IMR-90 (cell line): Measurements from ENCODE around the gene GALNT7. TPM values are rescaled to one million over a fixed set of nuclear protein-coding genes. Genes with fewer than 3 reads are reported as not detected.

Experiments
- ATAC-seq: fragments of 200-7000 bp; cut with Tn5 transposase; 2 replicates; pipeline ENCODE4 v1.9.1; 2020; ENCODE audit warnings: low read depth, mild to moderate bottlenecking, moderate library complexity
- BruUV-seq: library from RNA; stranded (reverse); fragments of 400-500 nt; replicated peaks from 2 replicates; lab custom pipeline; 2021; lab: Mats Ljungman, UMichigan
- CTCF ChIA-PET: fragments of 300-600 bp; formaldehyde crosslinking; extraction: SDS; loops from one replicate; lab custom pipeline; 2021; ENCODE audit warnings: antibody characterized with exemption; lab: Yijun Ruan, JAX
- POLR2A ChIA-PET: fragments of 300-600 bp; sonication (Branson Sonifier 250); formaldehyde crosslinking; loops from one replicate; lab custom pipeline; 2022; ENCODE audit warnings: antibody characterized with exemption; ENCODE audit not compliant: unreplicated experiment; lab: Charles Lee
- DNase-seq: peaks from one replicate; pipeline ENCODE4 v3.0.0; 2013
- H2AFZ ChIP-seq: replicated peaks from 2 replicates; pipeline ENCODE3; 2013; ENCODE audit warnings: low read length, mild to moderate bottlenecking; ENCODE audit not compliant: poor library complexity
- H2AK5ac ChIP-seq: 2 replicates; pipeline ENCODE4 v1.6.1; 2013; ENCODE audit warnings: low read depth, low read length, inconsistent platforms
- H2AK9ac ChIP-seq: replicated peaks from 2 replicates; pipeline ENCODE3; 2013; ENCODE audit warnings: mild to moderate bottlenecking, low read depth, low read length, moderate library complexity; ENCODE audit not compliant: poor library complexity
- H2BK120ac ChIP-seq: 2 replicates; pipeline ENCODE4 v1.6.1; 2013; ENCODE audit warnings: low read depth, low read length, inconsistent platforms
- H2BK15ac ChIP-seq: 3 replicates; pipeline ENCODE4 v1.6.1; 2013; ENCODE audit warnings: low read depth, low read length, inconsistent platforms
- H2BK20ac ChIP-seq: 2 replicates; pipeline ENCODE4 v1.6.1; 2013; ENCODE audit warnings: low read depth, mild to moderate bottlenecking, inconsistent platforms, low read length, moderate library complexity
- H2BK5ac ChIP-seq: 2 replicates; pipeline ENCODE4 v1.6.1; 2013; ENCODE audit warnings: mild to moderate bottlenecking, low read depth, low read length, inconsistent platforms; ENCODE audit not compliant: poor library complexity, severe bottlenecking
- H3K14ac ChIP-seq: replicated peaks from 2 replicates; pipeline ENCODE4 v1.6.1; 2013; ENCODE audit warnings: low read depth, low read length, inconsistent platforms
- H3K18ac ChIP-seq: 2 replicates; pipeline ENCODE4 v1.6.1; 2013; ENCODE audit warnings: low read depth, low read length, control low read depth
- H3K23ac ChIP-seq: 2 replicates; pipeline ENCODE4 v1.6.1; 2013; ENCODE audit warnings: low read depth, low read length, inconsistent platforms
- H3K27ac ChIP-seq: 2 replicates; pipeline ENCODE4 v1.5.1; 2013; ENCODE audit warnings: mild to moderate bottlenecking, control low read depth, low read length; ENCODE audit not compliant: insufficient read depth
- H3K27me3 ChIP-seq: 2 replicates; pipeline ENCODE4 v1.6.1; 2013; ENCODE audit warnings: low read length; ENCODE audit not compliant: control insufficient read depth, insufficient read depth
- H3K36me3 ChIP-seq: 2 replicates; pipeline ENCODE4 v1.6.1; 2013; ENCODE audit warnings: low read length, mixed read lengths; ENCODE audit not compliant: control insufficient read depth, insufficient read depth
- H3K4ac ChIP-seq: 2 replicates; pipeline ENCODE4 v1.6.1; 2013; ENCODE audit warnings: low read depth, low read length, inconsistent platforms
- H3K4me1 ChIP-seq: 2 replicates; pipeline ENCODE4 v1.6.1; 2013; ENCODE audit warnings: low read length, mixed read lengths; ENCODE audit not compliant: control insufficient read depth, insufficient read depth
- H3K4me2 ChIP-seq: 2 replicates; pipeline ENCODE4 v1.6.1; 2013; ENCODE audit warnings: low read depth, mild to moderate bottlenecking, control low read depth, low read length, moderate library complexity
- H3K4me3 ChIP-seq: 2 replicates; pipeline ENCODE4 v1.5.1; 2013; ENCODE audit warnings: low read depth, mild to moderate bottlenecking, control low read depth, low read length, moderate library complexity; ENCODE audit not compliant: insufficient read depth
- H3K56ac ChIP-seq: 2 replicates; pipeline ENCODE4 v1.6.1; 2013; ENCODE audit warnings: low read length, inconsistent platforms; ENCODE audit not compliant: insufficient read depth; ENCODE audit errors: extremely low read depth
- H3K79me1 ChIP-seq, 2 experiments: 2 replicates each; pipeline ENCODE4 v1.6.1; 2013; ENCODE audit warnings: low read length in 2 of 2, inconsistent platforms in 1 of 2, low read depth in 1 of 2
- H3K9ac ChIP-seq: 2 replicates; pipeline ENCODE4 v1.6.1; 2013; ENCODE audit warnings: low read depth, low read length, control low read depth
- H3K9me1 ChIP-seq: 2 replicates; pipeline ENCODE4 v1.6.1; 2013; ENCODE audit warnings: low read length, inconsistent platforms; ENCODE audit not compliant: insufficient read depth
- H3K9me3 ChIP-seq: 2 replicates; pipeline ENCODE4 v1.6.1; 2013; ENCODE audit warnings: low read length; ENCODE audit not compliant: control insufficient read depth, insufficient read depth
- H4K20me1 ChIP-seq: 2 replicates; pipeline ENCODE4 v1.6.1; 2013; ENCODE audit warnings: low read length, inconsistent platforms; ENCODE audit not compliant: insufficient read depth
- H4K5ac ChIP-seq: 2 replicates; pipeline ENCODE4 v1.6.1; 2013; ENCODE audit warnings: mild to moderate bottlenecking, low read depth, low read length, control low read depth
- H4K8ac ChIP-seq, 2 experiments: 2 replicates each; pipeline ENCODE4 v1.6.1; 2013; ENCODE audit warnings: low read depth in 2 of 2, low read length in 2 of 2, control low read depth in 1 of 2, inconsistent platforms in 1 of 2
- H4K91ac ChIP-seq: 2 replicates; pipeline ENCODE4 v1.6.1; 2013; ENCODE audit warnings: low read depth, low read length, inconsistent platforms; ENCODE audit not compliant: insufficient read depth
- CHD1 ChIP-seq: IDR thresholded peaks from 2 replicates; pipeline ENCODE4 v1.6.1; 2012; ENCODE audit warnings: low read depth, low read length, improper control_type of control experiment
- MAFK ChIP-seq: IDR thresholded peaks from 2 replicates; pipeline ENCODE4 v1.6.1; 2012; ENCODE audit warnings: low read depth, low read length, improper control_type of control experiment
- MAZ ChIP-seq: IDR thresholded peaks from 2 replicates; pipeline ENCODE4 v1.6.1; 2012; ENCODE audit warnings: low read depth, mild to moderate bottlenecking, low read length, improper control_type of control experiment, moderate library complexity, borderline replicate concordance
- MXI1 ChIP-seq: IDR thresholded peaks from 2 replicates; pipeline ENCODE4 v1.6.1; 2012; ENCODE audit warnings: low read depth, mild to moderate bottlenecking, low read length, moderate library complexity, borderline replicate concordance
- POLR2A ChIP-seq: IDR thresholded peaks from 2 replicates; pipeline ENCODE4 v1.6.1; 2012; ENCODE audit warnings: mild to moderate bottlenecking, low read depth, low read length
- WGBS, 2 experiments: methylation state at CpG; one replicate each; pipeline versions ENCODE4 v1.1.5 to v1.1.7; 2013; ENCODE audit warnings: missing lambda C conversion rate in 2 of 2; ENCODE audit not compliant: insufficient read length in 1 of 2; ENCODE audit errors: extremely low coverage in 2 of 2; 5-methylcytosine and 5-hydroxymethylcytosine counted together
- dilution Hi-C: fragments of 300-500 bp; cut with HindIII; formaldehyde crosslinking; loops from one replicate; pipeline ENCODE4 v1.14.3; 2018; ENCODE audit warnings: low sequenced_read_pairs; ENCODE audit not compliant: unreplicated experiment
- in situ Hi-C: fragments of 300-500 bp; cut with MboI; formaldehyde crosslinking; loops from 3 replicates; pipeline ENCODE4 v1.14.3; 2019; ENCODE audit warnings: low sequenced_read_pairs, inconsistent platforms, mixed read lengths
- intact Hi-C: fragments of 100-400 bp; cut with micrococcal nuclease; formaldehyde crosslinking; loops from 2 replicates; pipeline ENCODE4 v1.10.0; 2022
- polyA plus RNA-seq, 3 experiments: library from polyadenylated mRNA; depleted of rRNA; stranded (reverse); fragments of >200 nt; gene quantifications; 2 replicates each; pipeline ENCODE4 v1.2.3, GENCODE V29; 2012; ENCODE audit warnings: low replicate concordance in 1 of 3
- total RNA-seq: library from RNA; depleted of rRNA; stranded (reverse); fragments of >200 nt; gene quantifications from 2 replicates; pipeline ENCODE4 v1.2.3, GENCODE V29; 2012
- TF ChIP-seq, protein P1 (sequence below): conservative IDR thresholded peaks from 2 replicates; pipeline ENCODE4 v1.5.1; 2012; ENCODE audit warnings: mild to moderate bottlenecking, low read depth, low read length, improper control_type of control experiment

GALNT7 gene
- total and polyA plus RNA-seq, 2 of the 4 experiments (the other 2 are of a cell fraction) = 19.1 to 31.2 TPM

DNA sequence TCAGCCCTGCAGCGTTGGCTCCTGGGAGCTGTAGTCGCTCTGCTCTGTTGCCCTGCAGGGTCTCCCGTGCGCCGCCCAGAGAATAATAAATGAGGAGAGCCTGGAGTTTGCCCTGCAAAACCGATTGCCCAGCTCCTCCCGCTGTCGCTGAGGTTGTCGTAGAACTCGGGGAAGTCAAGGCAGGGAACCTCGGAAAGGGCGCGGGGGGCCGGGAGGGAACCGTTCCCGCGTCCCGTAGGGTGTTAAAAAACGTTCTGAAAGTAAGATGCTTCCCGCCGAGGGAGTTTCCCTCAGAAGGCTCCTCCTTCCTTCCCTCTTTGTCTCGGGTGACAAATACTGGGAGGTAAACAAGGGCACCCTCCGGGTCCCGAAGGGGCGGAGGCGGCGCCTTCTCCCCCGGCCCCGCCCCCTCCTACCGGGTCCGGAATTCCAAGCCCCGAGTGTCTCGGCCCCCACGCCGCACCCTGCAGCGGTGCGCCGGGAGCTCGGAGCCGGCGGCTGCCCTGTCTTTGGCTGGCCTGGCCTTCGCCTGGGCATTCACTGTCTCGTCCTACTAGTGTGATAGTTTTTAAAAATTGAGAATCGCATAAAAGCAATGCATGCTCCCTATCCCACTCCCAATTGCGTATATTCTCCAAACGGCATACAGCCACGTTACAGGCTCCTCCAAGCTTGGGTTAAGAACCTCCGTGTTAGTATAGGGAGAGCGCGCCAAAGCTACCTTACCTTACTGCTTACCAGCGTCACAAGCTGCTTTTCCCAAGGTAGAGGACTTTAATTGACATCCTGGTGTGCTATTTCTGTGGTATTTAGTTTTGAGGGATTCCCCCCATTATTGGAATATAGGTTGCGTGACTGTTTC is 166.5 kb downstream of the GALNT7 start:
- H3K4me3 ChIP-seq = peak overlapping the region; percentile 65
- H3K4ac ChIP-seq = peak overlapping the region; percentile 78
- POLR2A ChIA-PET = interaction anchor here (0.6 to 1.2 kb wide), 6 partner anchors 11 to 39 kb away, joined by 3 to 5 read pairs (median 4); partner anchors contain the start of gene SAP30
- no peak overlapping the region for H3K18ac ChIP-seq
- H3K36me3 ChIP-seq = peaks cover 3% of the 10 kb centered on the region
- H4K20me1 ChIP-seq = no peaks in the 10 kb centered on the region
- H2BK5ac ChIP-seq = peak overlapping the region; percentile 56
- H3K9ac ChIP-seq = peak overlapping the region; percentile 81
- peak overlapping the region; percentile 93 for H2AFZ ChIP-seq
- peak overlapping the region; percentile 54 for H3K27ac ChIP-seq
- BruUV-seq = no TSS peak
- WGBS, 2 experiments = 0% methylated on average over 5 of the region's 52 CpGs; no CpG with 5 or more reads in 1 of the 2 experiments
- no peaks in the 10 kb centered on the region for H3K9me3 ChIP-seq
- ATAC-seq = peak; percentile 57
- H2AK9ac ChIP-seq = peak overlapping the region; percentile 92
- H2BK20ac ChIP-seq = no peak overlapping the region
- peak overlapping the region; percentile 61; the same call in 2 of the 3 replicates for H2BK15ac ChIP-seq
- H3K79me1 ChIP-seq = peaks cover 0 to 4% of the 10 kb centered on the region in 2 experiments; a peak in 3 of 4 replicates
- DNase-seq = peak; percentile 70
- peak overlapping the region; percentile 74; the same call in 1 of the 2 replicates for H2AK5ac ChIP-seq
- no peaks in the 10 kb centered on the region for H3K27me3 ChIP-seq
- H4K5ac ChIP-seq = peak overlapping the region; percentile 36; the same call in 1 of the 2 replicates
- H4K8ac ChIP-seq = peak overlapping the region; percentile 46 to 82
- no peaks in the 10 kb centered on the region for H3K4me1 ChIP-seq
- H2BK120ac ChIP-seq = peak overlapping the region; percentile 60
- intact Hi-C loops (loop anchor here (1.0 to 5.0 kb wide), 3 partner anchors 35 to 154 kb away; partner anchors contain the start of gene SAP30), in situ Hi-C loops (no loop called here), dilution Hi-C loops (no loop called here)
- H3K23ac ChIP-seq = peak overlapping the region; percentile 93
- peak overlapping the region; percentile 90 for H3K4me2 ChIP-seq
- peak overlapping the region; percentile 69 for H4K91ac ChIP-seq
- H3K9me1 ChIP-seq = no peaks in the 10 kb centered on the region; the same call in 1 of the 2 replicates
- peak overlapping the region; percentile 72; the same call in 1 of the 2 replicates for H3K14ac ChIP-seq
- H3K56ac ChIP-seq = peak overlapping the region; percentile 85
- TF ChIP-seq MXI1 = 0 out of 2 replicates have a peak, but pooled peaks have one; percentile 9
- no peak for TF ChIP-seq MAFK
- TF ChIP-seq CHD1 = no peak
- TF ChIP-seq, protein P1, sequence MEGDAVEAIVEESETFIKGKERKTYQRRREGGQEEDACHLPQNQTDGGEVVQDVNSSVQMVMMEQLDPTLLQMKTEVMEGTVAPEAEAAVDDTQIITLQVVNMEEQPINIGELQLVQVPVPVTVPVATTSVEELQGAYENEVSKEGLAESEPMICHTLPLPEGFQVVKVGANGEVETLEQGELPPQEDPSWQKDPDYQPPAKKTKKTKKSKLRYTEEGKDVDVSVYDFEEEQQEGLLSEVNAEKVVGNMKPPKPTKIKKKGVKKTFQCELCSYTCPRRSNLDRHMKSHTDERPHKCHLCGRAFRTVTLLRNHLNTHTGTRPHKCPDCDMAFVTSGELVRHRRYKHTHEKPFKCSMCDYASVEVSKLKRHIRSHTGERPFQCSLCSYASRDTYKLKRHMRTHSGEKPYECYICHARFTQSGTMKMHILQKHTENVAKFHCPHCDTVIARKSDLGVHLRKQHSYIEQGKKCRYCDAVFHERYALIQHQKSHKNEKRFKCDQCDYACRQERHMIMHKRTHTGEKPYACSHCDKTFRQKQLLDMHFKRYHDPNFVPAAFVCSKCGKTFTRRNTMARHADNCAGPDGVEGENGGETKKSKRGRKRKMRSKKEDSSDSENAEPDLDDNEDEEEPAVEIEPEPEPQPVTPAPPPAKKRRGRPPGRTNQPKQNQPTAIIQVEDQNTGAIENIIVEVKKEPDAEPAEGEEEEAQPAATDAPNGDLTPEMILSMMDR = no peak
- TF ChIP-seq POLR2A = peak; percentile 42; the same call in 1 of the 2 replicates
- TF ChIP-seq MAZ = no peak; the same call in 1 of the 2 replicates
- CTCF ChIA-PET = interaction anchor here (1.1 kb wide), 1 partner anchor 26 kb away, joined by 3 read pairs; no protein-coding TSS in a partner anchor
